ENCODE measurements around the gene AGXT2. TPM values are rescaled to one million over a fixed set of nuclear protein-coding genes. Genes with fewer than 3 reads are reported as not detected.

Gene AGXT2
- total RNA-seq, 3 donors from 2014 or later (not counting 1 experiment from before 2014, with no cell fraction given) = not detected

- intact Hi-C loops (cut with micrococcal nuclease) = loop anchor here (2.0 kb wide), 1 partner anchor 837 kb away; no protein-coding TSS in a partner anchor
- DNase-seq (peak in 1 of 2 donors; percentile 73), ATAC-seq (no peak)
- H3K9me3 Mint-ChIP-seq = no peaks in the 10 kb centered on the region
- Histone ChIP-seq H3K36me3 (ENCODE audit: control insufficient read depth, insufficient read depth, low read length) (no peaks in the 10 kb centered on the region), H3K27me3 (ENCODE audit: control insufficient read depth, insufficient read depth, low read length) (no peaks in the 10 kb centered on the region), H3K27ac (ENCODE audit: low read length) (no peak overlapping the region), H3K4me1 (ENCODE audit: control insufficient read depth, insufficient read depth, low read length) (no peaks in the 10 kb centered on the region), H3K9me3 (ENCODE audit: control insufficient read depth, insufficient read depth, low read length) (no peaks in the 10 kb centered on the region), H3K4me3 (ENCODE audit: low read length) (no peak overlapping the region)
- H3K36me3 Mint-ChIP-seq = no peaks in the 10 kb centered on the region
- H3K27ac Mint-ChIP-seq = no peak overlapping the region
- no peaks in the 10 kb centered on the region for H3K4me1 Mint-ChIP-seq
- H3K4me3 Mint-ChIP-seq = no peak overlapping the region
- WGBS (ENCODE audit: insufficient coverage) = 61% methylated on average over 6 of the region's 7 CpGs
- peaks cover 0 to 3% of the 10 kb centered on the region in 2 donors for H3K27me3 Mint-ChIP-seq (ENCODE audit: low read depth in 2 of 2)
- peak; percentile 30 for TF ChIP-seq CTCF (IDR thresholded peaks at IDR 0.05)
These were observed 41.9 kb upstream of the AGXT2 start for GRCh38 chr5:35089334-35090314.

GRCh38 chr5:35087991-35088390 is 40.2 kb upstream of the AGXT2 start:
- Mint-ChIP-seq H3K9me3 (no peaks in the 10 kb centered on the region), H3K36me3 (no peaks in the 10 kb centered on the region), H3K4me1 (no peaks in the 10 kb centered on the region), H3K27ac (no peak overlapping the region), H3K4me3 (no peak overlapping the region), H3K27me3 (ENCODE audit: low read depth in 2 of 2) (peaks cover 0 to 3% of the 10 kb centered on the region in 2 donors)
- Histone ChIP-seq H3K27me3 (ENCODE audit: control insufficient read depth, insufficient read depth, low read length) (no peaks in the 10 kb centered on the region), H3K4me1 (ENCODE audit: control insufficient read depth, insufficient read depth, low read length) (no peaks in the 10 kb centered on the region), H3K27ac (ENCODE audit: low read length) (no peak overlapping the region), H3K9me3 (ENCODE audit: control insufficient read depth, insufficient read depth, low read length) (no peaks in the 10 kb centered on the region), H3K36me3 (ENCODE audit: control insufficient read depth, insufficient read depth, low read length) (no peaks in the 10 kb centered on the region), H3K4me3 (ENCODE audit: low read length) (no peak overlapping the region)
- TF ChIP-seq CTCF (IDR thresholded peaks at IDR 0.05) = no peak
- intact Hi-C loops (cut with micrococcal nuclease) = loop anchor here (2.0 kb wide), 1 partner anchor 839 kb away; no protein-coding TSS in a partner anchor
- ATAC-seq (no peak), DNase-seq (no peak)
- 81% methylated on average over 3 of the region's 3 CpGs for WGBS (ENCODE audit: insufficient coverage)

GRCh38 chr5:35083150-35083549 is 35.4 kb upstream of the AGXT2 start:
- Histone ChIP-seq H3K4me3 (ENCODE audit: low read length) (no peak overlapping the region), H3K9me3 (ENCODE audit: control insufficient read depth, insufficient read depth, low read length) (no peaks in the 10 kb centered on the region), H3K4me1 (ENCODE audit: control insufficient read depth, insufficient read depth, low read length) (no peaks in the 10 kb centered on the region), H3K27me3 (ENCODE audit: control insufficient read depth, insufficient read depth, low read length) (no peaks in the 10 kb centered on the region), H3K36me3 (ENCODE audit: control insufficient read depth, insufficient read depth, low read length) (no peaks in the 10 kb centered on the region), H3K27ac (ENCODE audit: low read length) (no peak overlapping the region)
- no peak overlapping the region for H3K4me3 Mint-ChIP-seq
- H3K27ac Mint-ChIP-seq = no peak overlapping the region
- intact Hi-C loops (cut with micrococcal nuclease) = no loop called here
- ATAC-seq = no peak
- no peaks in the 10 kb centered on the region for H3K36me3 Mint-ChIP-seq
- peaks cover 0 to 4% of the 10 kb centered on the region in 2 donors for H3K27me3 Mint-ChIP-seq (ENCODE audit: low read depth in 2 of 2)
- TF ChIP-seq CTCF (IDR thresholded peaks at IDR 0.05) = no peak
- no peaks in the 10 kb centered on the region for H3K4me1 Mint-ChIP-seq
- H3K9me3 Mint-ChIP-seq = no peaks in the 10 kb centered on the region
- WGBS (ENCODE audit: insufficient coverage) = 100% methylated on average over 3 of the region's 3 CpGs
- DNase-seq = no peak
